GM21528 (cell line): ENCODE data around the gene RHOH.
A peak's percentile ranks its signal among the peaks of the same experiment; 100 is the strongest.

Source experiments
- ATAC-seq: cut with Tn5 transposase; IDR thresholded peaks from one replicate; pipeline ENCODE4 v1.9.1; 2021; ENCODE audit warnings: mild to moderate bottlenecking, moderate library complexity; ENCODE audit not compliant: unreplicated experiment, low FRiP score

Gene RHOH

DNA sequence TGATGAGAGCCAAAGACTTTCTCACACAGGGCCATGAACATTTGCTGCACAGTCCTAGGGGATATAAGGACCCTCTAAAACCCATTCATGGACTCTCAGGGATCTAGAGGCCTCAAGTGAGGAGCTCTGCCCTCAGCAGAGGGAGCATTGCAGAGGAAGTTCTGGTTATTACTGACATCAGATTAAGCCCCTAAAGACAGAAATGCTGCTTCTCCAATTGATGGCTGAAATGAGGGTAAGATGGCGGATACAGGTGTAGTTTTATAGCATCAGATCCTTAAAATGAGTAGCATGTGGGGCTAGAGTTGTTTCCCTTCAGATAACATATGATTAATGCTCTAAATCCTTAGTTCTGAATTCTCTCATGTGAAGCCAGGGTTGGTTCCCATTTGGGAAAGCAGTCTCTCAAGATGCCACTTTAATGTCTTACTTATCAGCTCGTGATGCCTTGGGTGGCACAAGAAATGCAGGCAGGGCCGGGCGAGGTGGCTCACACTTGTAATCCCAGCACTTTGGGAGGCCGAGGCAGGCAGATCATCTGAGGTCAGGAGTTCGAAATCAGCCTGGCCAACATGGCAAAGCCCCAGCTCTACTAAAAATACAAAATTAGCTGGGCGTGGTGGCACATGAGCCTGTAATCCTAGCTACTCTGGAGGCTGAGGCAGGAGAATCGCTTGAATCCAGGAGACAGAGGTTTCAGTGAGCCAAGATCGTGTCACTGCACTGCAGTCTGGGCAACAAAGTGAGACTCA is 7.9 kb downstream of the RHOH start:
- no peak for ATAC-seq

- peak; percentile 68 for ATAC-seq
Measured at GRCh38 chr4:40205259-40206198, 8.7 kb downstream of the RHOH start.

- ATAC-seq, result no peak
Measured at GRCh38 chr4:40206426-40206825, 9.6 kb downstream of the RHOH start.

- ATAC-seq, result no peak
Measured at GRCh38 chr4:40209401-40209800, 12.6 kb downstream of the RHOH start.

- no peak for ATAC-seq
Measured at GRCh38 chr4:40210776-40211175, 13.9 kb downstream of the RHOH start.

GRCh38 chr4:40211224-40212185 is 14.7 kb downstream of the RHOH start:
- ATAC-seq, result no peak

DNA sequence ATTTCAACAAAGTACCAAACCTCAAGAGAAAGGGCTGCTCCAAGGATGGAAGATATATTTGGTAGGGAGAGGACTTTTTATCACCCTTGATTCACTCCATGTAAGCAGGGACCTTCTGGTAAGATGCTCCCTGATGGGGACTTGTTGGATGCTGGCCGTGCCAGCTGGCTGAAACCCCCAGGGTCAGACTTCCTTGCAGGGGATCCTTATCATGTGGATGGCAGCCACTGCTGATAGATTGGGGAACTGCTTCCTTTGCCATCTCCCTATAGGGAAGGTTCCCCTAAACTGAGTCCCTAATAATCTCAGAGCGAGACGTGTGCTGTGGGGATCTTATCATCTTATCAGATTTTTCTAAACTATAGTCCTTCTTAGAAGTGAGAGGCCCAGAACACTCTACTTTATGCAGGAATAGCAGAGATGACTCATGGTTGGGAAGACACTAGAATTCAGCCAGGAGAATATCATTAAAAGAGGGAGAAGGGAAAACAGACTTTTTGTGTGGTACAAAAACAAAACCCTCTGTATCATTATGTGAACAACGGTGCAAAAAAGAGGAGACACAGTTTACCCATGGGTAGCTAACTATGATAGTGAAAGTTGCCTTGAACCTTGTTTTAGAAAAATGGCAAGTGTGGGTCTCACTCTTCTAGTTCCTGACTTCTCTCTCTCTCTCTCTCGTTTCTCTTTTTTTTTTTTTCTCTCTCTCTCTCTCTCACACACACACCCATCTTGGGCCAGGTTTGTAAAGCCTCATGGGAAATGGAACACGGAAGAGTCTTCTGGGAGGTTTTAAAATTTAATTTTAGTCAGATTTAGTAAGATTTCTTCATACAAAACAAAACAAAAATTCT is 16.1 kb downstream of the RHOH start:
- no peak for ATAC-seq

GRCh38 chr4:40214038-40214437 is 17.2 kb downstream of the RHOH start:
- no peak for ATAC-seq

DNA sequence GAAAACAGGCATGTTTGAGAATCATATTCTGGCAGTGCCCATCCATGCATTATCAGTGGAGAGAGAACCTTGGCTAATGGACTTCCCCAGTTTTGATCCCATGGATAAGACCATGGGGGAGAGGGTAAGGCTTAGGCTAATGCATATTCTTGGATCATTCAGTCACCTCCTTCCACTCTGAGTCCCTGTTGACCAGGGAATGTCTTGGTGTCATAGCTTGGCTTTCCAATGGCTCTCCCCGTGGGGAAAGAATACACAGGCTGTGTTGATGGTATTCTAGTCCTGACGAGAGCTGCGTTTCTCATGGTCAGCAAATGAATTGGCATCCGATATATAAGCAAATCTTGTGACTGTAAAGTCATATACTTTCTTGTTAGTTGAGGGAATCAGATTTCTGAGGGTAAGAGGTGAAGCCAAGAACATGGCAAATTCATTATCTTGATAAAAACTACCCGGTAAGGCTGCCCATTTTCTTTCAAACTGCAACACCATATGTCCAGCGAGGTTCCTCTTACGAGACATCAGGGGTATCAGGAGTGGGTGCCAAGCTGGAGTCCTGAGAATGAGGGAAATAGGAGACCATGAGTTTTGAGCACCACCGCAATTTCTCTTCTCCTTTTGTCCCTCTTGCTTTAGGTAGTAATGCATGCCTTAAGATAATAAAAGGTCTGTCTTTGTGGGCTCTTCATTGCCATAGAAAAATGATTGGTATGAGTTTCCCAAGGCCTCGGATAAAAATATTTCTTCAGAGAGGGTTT is 18.0 kb downstream of the RHOH start:
- ATAC-seq, result no peak

DNA sequence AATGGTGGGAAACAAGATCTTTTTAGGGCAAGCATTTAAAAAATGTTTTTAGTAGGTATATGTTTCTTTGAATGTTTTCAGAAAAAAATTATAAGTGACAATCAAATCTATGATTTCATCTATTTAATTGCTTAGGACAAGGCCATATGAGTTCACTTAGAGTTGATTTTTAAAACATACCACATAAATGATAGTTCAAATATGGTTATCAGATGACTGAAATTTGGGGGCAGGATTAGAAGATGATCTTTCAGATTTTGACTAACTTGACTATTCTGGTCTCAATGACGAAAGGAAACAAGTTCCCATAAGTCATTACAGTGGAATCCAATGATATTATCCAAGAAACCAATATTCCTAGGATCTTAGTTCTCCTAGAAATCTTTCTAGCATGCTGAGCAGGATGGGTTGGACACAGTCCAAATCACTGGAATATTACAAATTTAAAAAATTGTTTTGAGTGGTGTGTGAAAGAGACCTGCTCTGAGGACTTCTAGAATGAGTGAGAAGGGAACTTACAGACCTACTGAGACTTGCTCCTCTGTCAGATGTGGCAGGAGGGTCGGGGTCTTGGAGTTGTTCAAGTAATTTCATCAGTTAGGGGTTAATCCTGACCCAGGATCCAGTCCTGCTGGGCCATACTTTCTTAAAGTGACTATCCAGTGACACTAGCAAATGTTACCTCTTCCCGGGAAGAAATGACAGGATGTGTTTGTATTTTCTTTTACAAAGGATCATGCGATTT is 20.0 kb downstream of the RHOH start:
- no peak for ATAC-seq

DNA sequence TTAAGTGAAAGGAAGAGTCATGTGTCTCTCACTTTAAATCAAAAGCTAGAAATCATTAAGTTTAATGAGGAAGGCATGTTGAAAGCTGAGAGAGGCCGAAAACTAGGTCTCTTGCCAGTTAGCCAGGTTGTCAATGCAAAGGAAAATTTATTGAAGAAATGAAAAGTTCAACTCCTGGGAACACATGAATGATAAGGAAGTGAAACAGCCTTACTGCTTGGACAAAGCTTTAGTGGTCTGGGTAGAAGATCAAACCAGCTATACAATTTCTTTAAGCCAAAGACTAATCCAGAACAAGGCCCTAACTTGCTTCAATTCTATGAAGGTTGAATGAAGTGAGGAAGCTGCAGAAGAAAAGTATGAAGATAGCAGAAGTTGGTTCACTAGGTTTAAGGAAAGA is 24.9 kb downstream of the RHOH start:
- ATAC-seq, result no peak

DNA sequence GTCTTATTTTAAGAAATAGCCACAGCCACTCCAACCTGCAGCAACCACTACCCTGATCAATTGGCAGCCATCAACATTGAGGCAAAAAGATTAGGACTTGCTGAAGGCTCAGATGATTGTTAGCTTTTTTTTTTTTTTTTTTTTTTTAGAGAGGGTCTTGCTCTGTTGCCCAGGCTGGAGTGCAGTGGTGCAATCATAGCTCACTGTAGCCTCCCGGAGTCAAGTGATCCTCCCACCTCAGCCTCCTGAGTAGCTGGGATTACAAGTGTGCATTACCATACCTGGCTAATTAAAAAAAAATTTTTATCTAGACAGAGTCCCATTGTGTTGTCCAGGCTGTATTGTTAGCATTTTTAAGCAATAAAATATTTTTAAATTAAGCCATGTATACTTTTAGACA is 26.5 kb downstream of the RHOH start:
- ATAC-seq, result no peak

DNA sequence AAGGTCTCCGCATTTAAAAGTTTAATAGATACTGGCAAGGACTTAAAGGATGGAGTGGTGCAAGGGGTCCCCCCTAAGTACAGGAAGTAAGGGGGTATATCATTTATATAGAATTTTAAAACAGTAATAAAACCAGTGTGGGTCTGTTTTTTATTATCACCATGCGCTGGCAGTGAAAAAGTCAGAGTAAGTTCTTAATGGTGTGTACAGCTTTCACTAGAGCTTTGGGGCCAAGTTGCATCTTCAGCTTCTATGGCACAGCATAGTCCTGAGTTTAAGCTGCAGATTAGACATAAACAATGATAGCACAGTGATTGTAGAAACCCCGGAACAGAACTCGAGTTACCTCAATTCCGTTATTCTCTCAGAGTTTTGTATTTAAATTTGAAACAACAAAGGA is 27.6 kb downstream of the RHOH start:
- no peak for ATAC-seq

DNA sequence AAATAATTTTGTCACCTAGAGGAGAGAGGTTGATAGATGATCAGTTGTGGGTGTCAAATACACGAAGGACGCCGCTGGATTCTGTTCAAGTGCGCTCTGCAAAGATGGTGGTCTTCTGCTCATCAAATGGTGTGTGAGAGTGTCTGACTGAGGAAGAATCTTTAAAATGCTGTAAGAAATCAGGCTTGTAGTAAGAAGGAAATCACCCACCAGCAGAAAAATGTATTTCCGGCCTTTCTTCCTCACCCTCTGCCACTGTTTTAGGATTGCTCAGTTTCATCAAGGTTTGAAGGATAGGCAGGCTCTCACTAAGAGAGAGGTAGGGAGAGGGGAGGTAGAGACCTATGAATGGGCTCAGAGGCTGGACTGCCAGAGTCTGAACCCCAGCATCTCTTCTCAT is 28.7 kb downstream of the RHOH start:
- ATAC-seq, result no peak

DNA sequence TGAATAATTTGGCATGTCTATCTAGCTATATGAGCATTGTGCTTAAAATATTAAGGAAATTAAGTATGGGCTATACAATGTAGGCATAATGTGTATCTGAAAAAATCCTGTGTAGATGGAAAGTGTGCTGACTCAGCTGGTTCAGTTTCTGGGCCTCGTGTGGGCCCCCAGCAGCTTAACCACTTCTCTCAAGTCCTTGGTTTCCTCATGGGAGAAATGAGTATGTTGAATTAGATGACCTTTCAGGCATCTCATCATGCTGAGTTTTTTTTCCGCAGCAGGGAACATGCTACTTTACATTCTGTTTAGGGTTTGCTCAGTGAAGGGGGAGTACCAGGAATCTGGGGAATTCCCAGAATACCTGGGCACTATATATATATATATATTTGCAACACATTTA is 30.5 kb downstream of the RHOH start:
- ATAC-seq, result peak; percentile 46

GRCh38 chr4:40228497-40229365 is 31.9 kb downstream of the RHOH start:
- peak; percentile 56 for ATAC-seq

- ATAC-seq, result no peak
Measured at GRCh38 chr4:40231316-40231863, 34.6 kb downstream of the RHOH start.
